ENCODE data around the gene GMEB1.
"Not testable (repeated sequence)": the region's sequence is repeated elsewhere in the genome, so short reads cannot be mapped to it uniquely, and the experiment has no call there.

Gene GMEB1

GRCh38 chr1:28668191-28668955, at the start of gene GMEB1:
GMEB1 (plus strand) TSS chr1:28668784; CDS start chr1:28683613, 14,829 bp downstream.
- peak; percentile 98 for DNase-seq (ENCODE audit: low spot score)

- DNase-seq (ENCODE audit: low spot score): no peak
Observed at GRCh38 chr1:28631713-28632112, 36.9 kb upstream of the GMEB1 start.

GRCh38 chr1:28632560-28632959, 36.0 kb upstream of the GMEB1 start:
- no peak for DNase-seq (ENCODE audit: low spot score)

- DNase-seq (ENCODE audit: low spot score): no peak
Observed at GRCh38 chr1:28640766-28641165, 27.8 kb upstream of the GMEB1 start.

GRCh38 chr1:28642056-28642846, 26.3 kb upstream of the GMEB1 start:
- peak; percentile 45 for DNase-seq (ENCODE audit: low spot score)

- peak; percentile 94 for DNase-seq (ENCODE audit: low spot score)
Observed at GRCh38 chr1:28642847-28643635, 25.5 kb upstream of the GMEB1 start, which contains the start of gene TAF12. TAF12 (minus strand) TSS chr1:28643067; CDS start chr1:28622081, 20,986 bp downstream.

GRCh38 chr1:28644494-28644893, 24.1 kb upstream of the GMEB1 start:
- DNase-seq (ENCODE audit: low spot score): no peak

GRCh38 chr1:28645406-28645805, 23.2 kb upstream of the GMEB1 start:
- DNase-seq (ENCODE audit: low spot score): not testable (repeated sequence)

- no peak for DNase-seq (ENCODE audit: low spot score)
Observed at GRCh38 chr1:28646040-28646439, 22.5 kb upstream of the GMEB1 start.

- peak; percentile 88 for DNase-seq (ENCODE audit: low spot score)
Observed at GRCh38 chr1:28648008-28648473, 20.5 kb upstream of the GMEB1 start.

GRCh38 chr1:28648474-28649198, 19.9 kb upstream of the GMEB1 start, which contains the start of gene RNU11:
RNU11 (plus strand) TSS chr1:28648600.
- DNase-seq (ENCODE audit: low spot score): peak; percentile 75

GRCh38 chr1:28653063-28653462, 15.5 kb upstream of the GMEB1 start:
- not testable (repeated sequence) for DNase-seq (ENCODE audit: low spot score)

GRCh38 chr1:28653870-28654269, 14.7 kb upstream of the GMEB1 start:
- not testable (repeated sequence) for DNase-seq (ENCODE audit: low spot score)

GRCh38 chr1:28655448-28656311, 12.9 kb upstream of the GMEB1 start:
- DNase-seq (ENCODE audit: low spot score): not testable (repeated sequence)

GRCh38 chr1:28656335-28656734, 12.2 kb upstream of the GMEB1 start:
- no peak for DNase-seq (ENCODE audit: low spot score)

GRCh38 chr1:28663871-28664470, 4.6 kb upstream of the GMEB1 start:
- no peak for DNase-seq (ENCODE audit: low spot score)

GRCh38 chr1:28666806-28667205, 1.8 kb upstream of the GMEB1 start:
- no peak for DNase-seq (ENCODE audit: low spot score)

GRCh38 chr1:28668956-28669723, 556 bp downstream of the GMEB1 start:
- DNase-seq (ENCODE audit: low spot score): no peak

GRCh38 chr1:28671254-28671780, 2.7 kb downstream of the GMEB1 start:
- no peak for DNase-seq (ENCODE audit: low spot score)
